Breast epithelium (tissue), 4 donors: Measurements from ENCODE around the gene WDSUB1. TPM values are rescaled to one million over a fixed set of nuclear protein-coding genes. Genes with fewer than 3 reads are reported as not detected.

ENCODE experiments used
- DNase-seq, 2 donors: peaks; one replicate each; pipeline ENCODE4 v3.0.0-alpha.2; 2019; ENCODE audit warnings: low spot score in 2 of 2
- H3K27ac ChIP-seq, 2 donors: fragments of 200-600 bp; sonication (generic) in 1 of 2; one replicate each; pipeline ENCODE4 v1.5.1; 2016 to 2019; ENCODE audit warnings: mild to moderate bottlenecking in 1 of 2
- H3K27me3 ChIP-seq, 2 donors: fragments of 200-600 bp; sonication (generic) in 1 of 2; one replicate each; pipeline versions ENCODE4 v1.5.1 to v1.6.0; 2017 to 2019; ENCODE audit warnings: control low read depth in 1 of 2, mild to moderate bottlenecking in 1 of 2
- H3K36me3 ChIP-seq: fragments of 200-600 bp; one replicate; pipeline ENCODE4 v1.5.1; 2019
- H3K4me1 ChIP-seq, 2 donors: fragments of 200-600 bp; sonication (generic); one replicate each; pipeline ENCODE4 v1.5.1; 2016 to 2019; ENCODE audit warnings: control low read depth in 1 of 2
- H3K4me3 ChIP-seq, 3 donors: fragments of 200-600 bp; sonication (generic); 1 replicate in 2 of 3; 2 replicates in 1 of 3; pipeline ENCODE4 v1.5.1; 2016 to 2019; ENCODE audit warnings: mild to moderate bottlenecking in 3 of 3, moderate library complexity in 2 of 3
- H3K9me3 ChIP-seq, 2 donors: fragments of 200-600 bp; sonication (generic) in 1 of 2; one replicate each; pipeline ENCODE4 v1.5.1; 2016 to 2019; ENCODE audit warnings: control low read depth in 1 of 2
- POLR2A ChIP-seq: fragments of 450-650 bp; IDR thresholded peaks from one replicate; pipeline ENCODE4 v1.6.1; 2016; ENCODE audit warnings: antibody characterized with exemption, mild to moderate bottlenecking, moderate library complexity
- POLR2AphosphoS5 ChIP-seq, 3 donors: sonication (generic); formaldehyde crosslinking; IDR thresholded peaks; one replicate each; pipeline ENCODE4 v1.6.1; 2017; ENCODE audit warnings: antibody characterized with exemption in 3 of 3
- intact Hi-C: fragments of 100-400 bp; cut with DNase I; formaldehyde crosslinking; loops from one replicate; pipeline ENCODE4 v1.15.1; 2023; ENCODE audit warnings: low total_unique reads
- total RNA-seq, 3 donors: library from RNA; depleted of rRNA; stranded (reverse); fragments of >200 nt; gene quantifications; one replicate each; pipeline ENCODE4 v1.1.0, GENCODE V29; 2016
- TF ChIP-seq, protein P1 (sequence below), 3 donors: fragments of 450-650 bp; IDR thresholded peaks; one replicate each; pipeline ENCODE4 v1.5.1; 2016 to 2017; ENCODE audit warnings: antibody characterized with exemption in 3 of 3, mild to moderate bottlenecking in 3 of 3, moderate library complexity in 3 of 3

The WDSUB1 gene
- total RNA-seq, 3 donors from 2014 or later: 8.2 to 14.3 (median 8.8) TPM

DNA sequence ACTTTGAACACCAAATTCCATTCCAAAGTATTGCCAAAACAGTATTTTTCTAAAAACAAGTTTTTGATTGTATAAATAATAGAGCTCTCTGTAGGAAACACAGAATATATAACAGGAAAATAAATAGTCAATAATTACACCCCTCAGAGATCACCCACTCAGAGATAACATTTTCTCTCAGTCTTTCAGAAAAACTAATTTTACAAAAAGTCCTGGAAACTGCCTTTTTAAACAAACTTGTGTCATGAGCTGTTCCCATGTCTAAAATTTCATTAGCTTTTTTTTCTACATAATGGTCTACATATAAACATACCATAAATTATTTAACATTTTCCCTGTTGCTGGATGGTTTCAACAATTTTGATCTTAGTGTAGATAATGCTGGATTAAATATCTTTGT lies 1.2 kb upstream of the WDSUB1 start:
- Histone ChIP-seq H3K4me1 (no peaks in the 10 kb centered on the region), H3K9me3 (no peaks in the 10 kb centered on the region), H3K27ac (peak overlapping the region in 1 of 2 donors; percentile 95), H3K36me3 (no peaks in the 10 kb centered on the region), H3K4me3 (no peak overlapping the region), H3K27me3 (no peaks in the 10 kb centered on the region)
- TF ChIP-seq POLR2AphosphoS5 (IDR thresholded peaks at IDR 0.05) (no peak), POLR2A (no peak)
- TF ChIP-seq, protein P1, sequence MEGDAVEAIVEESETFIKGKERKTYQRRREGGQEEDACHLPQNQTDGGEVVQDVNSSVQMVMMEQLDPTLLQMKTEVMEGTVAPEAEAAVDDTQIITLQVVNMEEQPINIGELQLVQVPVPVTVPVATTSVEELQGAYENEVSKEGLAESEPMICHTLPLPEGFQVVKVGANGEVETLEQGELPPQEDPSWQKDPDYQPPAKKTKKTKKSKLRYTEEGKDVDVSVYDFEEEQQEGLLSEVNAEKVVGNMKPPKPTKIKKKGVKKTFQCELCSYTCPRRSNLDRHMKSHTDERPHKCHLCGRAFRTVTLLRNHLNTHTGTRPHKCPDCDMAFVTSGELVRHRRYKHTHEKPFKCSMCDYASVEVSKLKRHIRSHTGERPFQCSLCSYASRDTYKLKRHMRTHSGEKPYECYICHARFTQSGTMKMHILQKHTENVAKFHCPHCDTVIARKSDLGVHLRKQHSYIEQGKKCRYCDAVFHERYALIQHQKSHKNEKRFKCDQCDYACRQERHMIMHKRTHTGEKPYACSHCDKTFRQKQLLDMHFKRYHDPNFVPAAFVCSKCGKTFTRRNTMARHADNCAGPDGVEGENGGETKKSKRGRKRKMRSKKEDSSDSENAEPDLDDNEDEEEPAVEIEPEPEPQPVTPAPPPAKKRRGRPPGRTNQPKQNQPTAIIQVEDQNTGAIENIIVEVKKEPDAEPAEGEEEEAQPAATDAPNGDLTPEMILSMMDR (IDR thresholded peaks at IDR 0.05): no peak
- no peak for DNase-seq
- intact Hi-C loops: no loop called here

DNA sequence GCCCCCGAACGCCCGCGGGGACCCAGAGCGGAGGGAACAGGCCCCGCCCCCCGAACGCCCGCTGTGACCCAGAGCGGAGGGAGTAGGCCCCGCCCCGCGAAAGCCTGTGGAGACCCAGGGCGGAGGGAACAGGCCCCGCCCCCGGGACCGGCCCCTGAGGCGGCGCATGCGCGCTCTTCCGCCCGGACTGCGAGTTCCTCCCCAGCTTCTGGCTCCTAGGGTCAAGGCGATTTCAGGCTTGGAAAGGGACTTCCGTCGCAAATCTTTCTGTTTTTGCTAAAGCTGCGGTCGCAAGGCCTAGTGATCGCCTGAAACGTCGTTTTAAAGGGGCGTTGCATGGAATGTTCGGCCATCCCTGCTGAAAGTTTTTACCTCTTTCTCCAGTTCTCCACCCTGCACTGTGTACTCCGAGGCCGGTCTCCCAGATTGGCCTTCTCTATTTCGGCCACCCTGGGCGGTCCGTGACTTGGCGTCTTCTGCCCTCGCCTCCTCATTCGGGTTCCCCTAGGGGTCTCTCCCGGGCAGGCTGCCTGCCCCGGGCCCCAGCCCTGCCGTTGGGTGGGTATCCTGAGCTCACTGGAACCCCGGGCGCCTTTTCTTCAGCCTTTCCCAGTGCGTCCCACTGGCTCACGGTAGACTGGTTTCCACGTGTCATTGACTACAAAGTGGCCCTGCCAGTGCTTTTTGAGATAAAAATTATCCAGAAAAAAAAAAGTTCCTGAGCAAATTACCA lies 372 bp upstream of the WDSUB1 start:
- intact Hi-C loops: no loop called here
- Histone ChIP-seq H3K4me3 (peak overlapping the region; percentile 81 to 92 (median 90)), H3K9me3 (no peaks in the 10 kb centered on the region), H3K36me3 (no peaks in the 10 kb centered on the region), H3K4me1 (no peaks in the 10 kb centered on the region), H3K27me3 (no peaks in the 10 kb centered on the region), H3K27ac (peak overlapping the region; percentile 92 to 95)
- TF ChIP-seq POLR2A: peak; percentile 17
- TF ChIP-seq, protein P1 (IDR thresholded peaks at IDR 0.05): no peak
- TF ChIP-seq POLR2AphosphoS5 (IDR thresholded peaks at IDR 0.05): peak in 2 of 3 donors; percentile 67 to 77
- peak; percentile 98 for DNase-seq

DNA sequence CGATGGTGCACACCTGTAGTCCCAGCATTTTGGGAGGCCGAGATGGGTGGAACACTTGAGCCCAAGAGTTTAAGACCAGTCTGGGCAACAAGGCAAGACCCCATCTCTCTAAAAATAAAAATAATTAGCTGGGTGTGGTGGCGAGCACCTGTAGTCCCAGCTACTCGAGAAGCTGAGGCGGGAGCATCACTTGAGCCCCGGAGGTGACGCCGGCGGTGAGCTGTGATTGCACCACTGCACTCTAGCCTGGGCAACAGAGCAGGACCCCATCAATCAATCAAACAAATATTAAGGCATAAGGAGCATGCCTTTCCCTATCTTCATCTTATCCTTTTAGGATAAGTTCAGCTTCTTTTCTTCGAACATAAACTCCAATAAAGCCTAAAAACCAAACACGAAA lies 1.1 kb downstream of the WDSUB1 start:
- Histone ChIP-seq H3K27me3 (no peaks in the 10 kb centered on the region), H3K27ac (peak overlapping the region; percentile 92 to 95), H3K36me3 (no peaks in the 10 kb centered on the region), H3K4me3 (peak overlapping the region; percentile 81 to 92 (median 90)), H3K9me3 (no peaks in the 10 kb centered on the region), H3K4me1 (no peaks in the 10 kb centered on the region)
- DNase-seq: no peak
- intact Hi-C loops: no loop called here
- TF ChIP-seq POLR2A (no peak), POLR2AphosphoS5 (IDR thresholded peaks at IDR 0.05) (no peak)
- TF ChIP-seq, protein P1 (IDR thresholded peaks at IDR 0.05): no peak

DNA sequence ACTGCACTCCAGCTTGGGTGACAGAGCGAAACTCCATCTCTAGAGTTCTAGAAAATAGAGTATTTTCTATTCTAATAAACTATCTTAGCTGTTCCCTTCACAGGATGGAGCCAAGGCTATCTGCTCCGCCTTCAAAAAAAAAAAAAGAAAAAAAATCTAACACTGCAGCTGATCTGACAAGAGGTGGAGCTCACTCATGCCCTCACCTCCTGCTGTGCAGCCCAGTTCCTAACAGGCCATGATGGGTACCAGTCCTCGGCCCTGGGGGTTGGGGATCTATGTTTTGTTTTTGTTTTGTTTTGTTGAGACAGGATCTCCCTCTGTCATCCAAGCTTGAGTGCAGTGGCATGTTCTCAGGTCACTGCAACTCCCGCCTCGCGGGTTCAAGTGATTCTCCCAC lies 3.0 kb downstream of the WDSUB1 start:
- TF ChIP-seq, protein P1 (IDR thresholded peaks at IDR 0.05): no peak
- TF ChIP-seq POLR2AphosphoS5 (IDR thresholded peaks at IDR 0.05) (no peak), POLR2A (no peak)
- H3K36me3 ChIP-seq: peaks cover 5% of the 10 kb centered on the region
- no peaks in the 10 kb centered on the region for H3K27me3 ChIP-seq
- intact Hi-C loops: no loop called here
- no peaks in the 10 kb centered on the region for H3K4me1 ChIP-seq
- no peak overlapping the region for H3K27ac ChIP-seq
- no peaks in the 10 kb centered on the region for H3K9me3 ChIP-seq
- no peak overlapping the region for H3K4me3 ChIP-seq
- no peak for DNase-seq

DNA sequence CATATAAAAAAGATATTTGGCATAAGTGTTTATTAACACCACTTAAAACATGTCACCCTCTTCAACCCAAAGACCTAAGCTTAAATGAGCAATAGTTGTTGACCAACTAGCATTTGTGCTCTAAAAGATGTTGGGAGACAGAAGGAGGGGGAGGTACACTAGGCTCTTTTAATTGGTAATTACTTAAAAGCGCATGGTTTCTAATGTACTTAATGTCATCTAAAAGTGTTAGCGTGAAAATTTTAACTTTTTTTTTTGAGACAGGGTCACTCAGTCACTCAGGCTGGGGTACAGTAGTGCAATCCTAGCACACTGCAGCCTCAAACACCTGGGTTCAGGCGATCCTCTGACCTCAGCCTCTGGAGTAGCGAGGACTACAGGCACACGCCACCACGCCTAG lies 5.5 kb downstream of the WDSUB1 start:
- no peak overlapping the region for H3K4me3 ChIP-seq
- peaks cover 5% of the 10 kb centered on the region for H3K36me3 ChIP-seq
- no peak overlapping the region for H3K27ac ChIP-seq
- no peak for DNase-seq
- no peaks in the 10 kb centered on the region for H3K27me3 ChIP-seq
- TF ChIP-seq POLR2AphosphoS5 (IDR thresholded peaks at IDR 0.05) (no peak), POLR2A (no peak)
- TF ChIP-seq, protein P1 (IDR thresholded peaks at IDR 0.05): no peak
- no peaks in the 10 kb centered on the region for H3K9me3 ChIP-seq
- intact Hi-C loops: no loop called here
- no peaks in the 10 kb centered on the region for H3K4me1 ChIP-seq
